H4 (cell line): Measurements from ENCODE around the gene CNTNAP2. TPM values are rescaled to one million over a fixed set of nuclear protein-coding genes. Genes with fewer than 3 reads are reported as not detected.
"Not testable (repeated sequence)": the region's sequence is repeated elsewhere in the genome, so short reads cannot be mapped to it uniquely, and the experiment has no call there.

Experiments
- DNase-seq: peaks from one replicate; pipeline ENCODE4 v3.0.0-alpha.2; 2015; ENCODE audit warnings: low spot score
- total RNA-seq: library from RNA; depleted of rRNA; stranded (reverse); fragments of >200 nt; shearing (Covaris generic); gene quantifications from 2 replicates; pipeline ENCODE4 v1.2.3, GENCODE V29; 2014

Gene CNTNAP2
- total RNA-seq, 1 experiment from 2014 or later, result 1.7 TPM

GRCh38 chr7:146146831-146147486 is 30.4 kb downstream of the CNTNAP2 start:
- peak; percentile 21 for DNase-seq

GRCh38 chr7:146150153-146150552 is 33.6 kb downstream of the CNTNAP2 start:
- DNase-seq, result peak; percentile 8

- no peak for DNase-seq
Measured at GRCh38 chr7:146172112-146172511, 55.5 kb downstream of the CNTNAP2 start.

- peak; percentile 51 for DNase-seq
Measured at GRCh38 chr7:146175716-146176115, 59.1 kb downstream of the CNTNAP2 start.

GRCh38 chr7:146176860-146177259 is 60.3 kb downstream of the CNTNAP2 start:
- DNase-seq, result no peak

GRCh38 chr7:146177301-146177700 is 60.7 kb downstream of the CNTNAP2 start:
- no peak for DNase-seq

GRCh38 chr7:146185844-146186243 is 69.2 kb downstream of the CNTNAP2 start:
- no peak for DNase-seq

- DNase-seq, result not testable (repeated sequence)
Measured at GRCh38 chr7:146191428-146191827, 74.8 kb downstream of the CNTNAP2 start.

- no peak for DNase-seq
Measured at GRCh38 chr7:146201945-146202344, 85.3 kb downstream of the CNTNAP2 start.

- DNase-seq, result no peak
Measured at GRCh38 chr7:146206270-146206669, 89.7 kb downstream of the CNTNAP2 start.

- no peak for DNase-seq
Measured at GRCh38 chr7:146208492-146208891, 91.9 kb downstream of the CNTNAP2 start.

GRCh38 chr7:146214842-146215241 is 98.2 kb downstream of the CNTNAP2 start:
- DNase-seq, result no peak

- DNase-seq, result no peak
Measured at GRCh38 chr7:146216396-146217041, 99.9 kb downstream of the CNTNAP2 start.

- DNase-seq, result no peak
Measured at GRCh38 chr7:146223851-146224250, 107.2 kb downstream of the CNTNAP2 start.

GRCh38 chr7:146232604-146233003 is 116.0 kb downstream of the CNTNAP2 start:
- no peak for DNase-seq

GRCh38 chr7:146235195-146235594 is 118.6 kb downstream of the CNTNAP2 start:
- DNase-seq, result no peak

- no peak for DNase-seq
Measured at GRCh38 chr7:146242661-146243060, 126.1 kb downstream of the CNTNAP2 start.

- not testable (repeated sequence) for DNase-seq
Measured at GRCh38 chr7:146247991-146248390, 131.4 kb downstream of the CNTNAP2 start.

- DNase-seq, result not testable (repeated sequence)
Measured at GRCh38 chr7:146248744-146249143, 132.1 kb downstream of the CNTNAP2 start.

- peak; percentile 12 for DNase-seq
Measured at GRCh38 chr7:146249272-146249671, 132.7 kb downstream of the CNTNAP2 start.

GRCh38 chr7:146255609-146256008 is 139.0 kb downstream of the CNTNAP2 start:
- DNase-seq, result no peak

GRCh38 chr7:146262527-146262926 is 145.9 kb downstream of the CNTNAP2 start:
- DNase-seq, result no peak

GRCh38 chr7:146276888-146277287 is 160.3 kb downstream of the CNTNAP2 start:
- DNase-seq, result no peak

GRCh38 chr7:146285418-146285817 is 168.8 kb downstream of the CNTNAP2 start:
- no peak for DNase-seq
